ENCODE measurements around the gene FARSA.
"Not testable (repeated sequence)": the region's sequence is repeated elsewhere in the genome, so short reads cannot be mapped to it uniquely, and the experiment has no call there.

The FARSA gene

DNA sequence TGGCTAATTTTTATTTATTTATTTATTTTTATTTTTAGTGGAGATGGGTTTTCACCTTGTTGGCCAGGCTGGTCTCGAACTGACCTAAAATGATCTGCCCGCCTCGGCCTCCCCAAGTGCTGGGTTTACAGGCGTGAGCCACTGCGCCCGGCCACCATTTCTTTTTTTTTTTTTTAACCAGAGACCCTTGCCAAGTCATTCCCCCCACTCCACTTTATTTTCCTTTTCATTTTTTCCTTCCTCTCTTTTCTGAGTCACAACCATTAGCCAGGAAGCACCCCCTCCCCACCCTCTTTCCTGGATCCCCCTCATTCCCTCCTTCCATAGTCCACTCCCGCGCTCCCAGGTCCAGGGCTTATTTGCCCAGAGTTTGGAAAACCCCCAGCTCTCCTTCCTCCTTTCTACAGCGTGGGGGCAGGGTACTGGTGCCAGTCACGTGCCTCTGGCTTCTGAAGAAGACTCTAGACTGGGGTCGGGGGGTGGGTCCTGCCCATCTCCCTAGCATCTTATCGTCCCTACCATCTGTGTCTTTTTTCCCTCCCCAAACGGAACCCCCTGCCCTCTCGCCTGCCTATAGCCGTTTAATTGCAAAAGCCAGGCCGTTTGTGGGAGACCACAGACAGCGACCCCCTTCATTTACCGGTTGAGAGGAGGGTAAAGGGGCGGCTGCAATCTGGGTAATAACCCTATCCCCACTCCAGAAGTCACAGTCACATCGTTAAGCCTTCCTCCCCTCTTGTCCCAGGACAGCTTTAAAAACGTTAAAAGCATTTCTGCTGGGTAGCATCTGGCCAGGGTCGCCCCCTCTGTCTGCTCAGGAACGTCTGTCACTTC is 3.8 kb upstream of the FARSA start:
- no peak for DNase-seq

DNA sequence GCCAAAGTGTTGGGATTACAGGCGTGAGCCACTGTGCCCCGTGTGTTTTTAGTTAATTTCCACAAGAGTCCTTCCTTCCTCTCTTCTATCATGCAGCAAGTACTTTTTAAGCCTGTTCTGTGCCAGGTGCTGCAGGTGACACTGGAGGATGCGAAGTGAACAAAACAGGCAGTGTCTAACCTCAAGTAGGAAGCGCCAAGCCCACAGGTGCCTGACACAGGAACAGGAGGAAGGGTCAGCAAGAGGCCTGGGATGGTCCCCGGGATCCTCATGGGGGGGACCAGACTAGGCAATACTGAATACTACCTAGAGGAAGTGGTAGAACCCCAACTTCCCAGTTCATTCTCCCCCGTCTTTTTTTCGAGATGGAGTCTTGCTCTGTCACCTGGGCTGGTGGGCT is 3.1 kb upstream of the FARSA start:
- no peak for DNase-seq

DNA sequence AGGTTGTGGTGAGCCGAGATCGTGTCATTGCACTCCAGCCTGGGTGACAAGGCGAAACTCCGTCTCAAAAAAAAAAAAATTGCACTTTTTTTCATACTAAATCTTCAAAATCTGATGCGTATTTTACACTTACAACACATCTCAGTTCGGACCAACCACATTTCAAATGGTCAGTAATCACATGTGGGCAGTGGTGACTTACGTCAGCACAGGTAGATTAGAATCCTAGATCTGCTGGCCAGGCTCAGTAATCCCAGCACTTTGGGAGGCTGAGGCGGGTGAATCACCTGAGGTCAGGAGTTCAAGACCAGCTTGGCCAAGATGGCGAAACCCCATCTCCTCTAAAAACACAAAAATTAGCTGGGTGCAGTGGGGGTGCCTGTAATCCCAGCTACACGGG is 1.6 kb upstream of the FARSA start:
- DNase-seq = no peak

GRCh38 chr19:12932392-12933286 is 872 bp downstream of the FARSA start:
- DNase-seq = no peak

DNA sequence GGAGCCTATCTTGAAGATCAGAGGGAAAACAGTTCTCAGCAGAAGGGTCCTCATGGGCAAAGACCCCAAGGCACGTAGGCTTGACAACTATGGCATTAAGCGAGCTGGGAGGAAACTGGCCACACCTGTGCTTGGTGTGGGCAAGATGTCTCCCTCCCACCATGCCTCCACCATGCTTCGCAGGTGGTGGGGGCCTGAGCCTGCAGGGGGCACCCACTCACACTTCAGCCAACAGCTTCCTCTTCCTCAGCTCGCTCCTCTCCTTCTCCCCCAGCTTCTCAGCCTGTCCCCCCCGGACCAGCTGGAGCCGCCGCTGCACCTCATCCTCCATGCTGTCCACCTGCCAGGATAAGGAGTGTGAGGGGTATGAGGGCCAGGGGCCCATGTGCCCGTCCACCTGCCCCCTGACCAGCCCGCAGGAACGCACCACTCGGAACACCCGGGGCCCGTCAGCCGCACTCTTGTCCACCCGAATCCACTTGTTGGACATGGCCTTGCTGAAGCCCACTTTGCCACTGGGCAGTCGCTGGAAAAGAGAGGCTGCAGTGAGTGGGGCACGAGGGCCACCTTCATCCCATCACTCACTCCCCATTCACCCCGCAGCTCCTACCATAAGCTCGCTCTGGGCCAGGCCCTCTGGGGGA is 3.4 kb downstream of the FARSA start:
- DNase-seq = no peak

DNA sequence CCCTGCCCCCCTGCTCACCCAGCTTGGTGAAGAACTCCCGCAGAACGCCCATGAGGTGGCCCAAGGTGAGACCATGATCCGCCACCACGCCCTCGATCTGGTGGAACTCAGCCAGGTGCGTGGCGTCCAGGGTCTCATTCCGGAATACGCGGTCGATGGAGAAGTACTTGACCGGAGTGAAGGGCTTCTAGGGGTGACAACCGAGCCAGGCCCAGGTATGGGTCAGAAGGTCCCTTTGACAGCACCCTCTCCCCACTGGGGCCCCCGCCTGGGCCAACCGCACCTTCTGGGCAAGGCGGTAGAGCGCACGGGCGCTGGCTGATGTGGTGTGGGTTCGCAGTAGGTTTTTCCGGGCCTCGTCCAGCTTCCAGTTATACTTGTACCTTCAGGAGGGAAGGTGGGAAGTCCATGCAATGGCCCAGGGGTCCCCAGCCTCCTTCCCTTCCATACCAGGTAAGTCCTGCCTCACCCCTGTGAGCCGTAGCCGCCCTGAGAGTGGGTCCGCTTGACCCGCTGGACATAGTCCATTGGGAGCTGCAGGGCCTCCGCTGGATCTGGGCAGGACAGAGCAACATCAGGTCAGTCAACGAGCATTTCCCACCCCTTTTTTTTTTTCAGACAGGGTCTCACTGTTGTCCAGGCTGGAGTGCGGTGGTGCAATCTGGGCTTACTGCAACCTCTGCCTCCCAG is 8.7 kb downstream of the FARSA start:
- DNase-seq = no peak

DNA sequence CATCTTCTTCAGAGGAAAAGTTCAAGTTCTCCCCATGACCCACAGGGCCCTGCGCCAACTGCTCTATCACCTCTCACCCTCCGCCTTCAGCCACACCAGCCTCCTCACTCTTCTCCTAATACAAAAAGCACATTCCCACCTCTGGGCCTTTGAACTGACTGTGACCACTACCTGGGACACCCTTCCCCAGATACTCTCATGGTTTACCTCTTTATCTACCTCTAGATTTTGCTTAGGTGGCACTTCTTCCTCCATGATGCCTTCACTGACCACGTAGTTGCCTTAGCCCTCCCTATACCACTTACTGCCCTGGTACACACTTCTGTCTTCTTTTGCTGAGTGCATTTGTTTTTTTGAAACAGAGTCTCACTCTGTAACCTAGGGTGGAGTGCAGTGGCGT is 10.6 kb downstream of the FARSA start:
- no peak for DNase-seq

DNA sequence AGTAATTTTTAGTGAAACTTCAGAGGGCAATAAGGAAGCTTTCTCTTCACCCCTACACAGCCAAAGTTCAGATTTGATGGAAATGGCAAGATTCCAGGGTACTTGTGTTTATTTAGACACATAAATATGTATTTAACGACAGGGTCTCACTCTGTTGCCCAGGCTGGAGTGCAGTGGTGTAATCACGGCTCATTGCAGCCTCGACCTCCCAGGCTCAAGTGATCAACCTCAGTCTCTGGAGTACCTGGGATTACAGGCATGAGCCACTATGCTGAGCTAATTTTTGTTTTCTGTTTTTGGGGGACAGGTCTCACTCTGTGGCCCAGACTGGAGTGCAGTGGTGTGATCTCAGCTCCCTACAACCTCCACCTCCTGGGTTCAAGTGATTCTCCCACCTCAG is 12.5 kb downstream of the FARSA start:
- no peak for DNase-seq

- DNase-seq = no peak
Measured at GRCh38 chr19:12918253-12918652, 15.3 kb downstream of the FARSA start.

DNA sequence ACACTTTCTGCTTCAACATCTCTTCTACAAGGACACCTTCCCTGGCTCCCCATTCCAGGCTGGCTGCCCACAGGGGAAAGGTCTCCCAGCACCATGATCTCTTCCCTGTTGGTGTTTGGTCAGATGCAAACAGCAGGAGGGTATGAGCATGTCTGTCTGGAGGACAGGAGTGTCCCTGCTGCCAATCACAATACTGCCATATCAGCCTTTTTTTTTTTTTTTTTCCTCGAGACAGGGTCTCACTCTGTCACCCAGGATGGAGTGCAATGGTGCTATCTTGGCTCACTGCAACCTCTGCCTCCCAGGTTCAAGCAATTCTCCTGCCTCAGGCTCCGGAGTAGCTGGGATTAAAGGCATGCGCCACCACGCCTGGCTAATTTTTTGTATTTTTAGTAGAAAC is 17.7 kb downstream of the FARSA start:
- DNase-seq = not testable (repeated sequence)

DNA sequence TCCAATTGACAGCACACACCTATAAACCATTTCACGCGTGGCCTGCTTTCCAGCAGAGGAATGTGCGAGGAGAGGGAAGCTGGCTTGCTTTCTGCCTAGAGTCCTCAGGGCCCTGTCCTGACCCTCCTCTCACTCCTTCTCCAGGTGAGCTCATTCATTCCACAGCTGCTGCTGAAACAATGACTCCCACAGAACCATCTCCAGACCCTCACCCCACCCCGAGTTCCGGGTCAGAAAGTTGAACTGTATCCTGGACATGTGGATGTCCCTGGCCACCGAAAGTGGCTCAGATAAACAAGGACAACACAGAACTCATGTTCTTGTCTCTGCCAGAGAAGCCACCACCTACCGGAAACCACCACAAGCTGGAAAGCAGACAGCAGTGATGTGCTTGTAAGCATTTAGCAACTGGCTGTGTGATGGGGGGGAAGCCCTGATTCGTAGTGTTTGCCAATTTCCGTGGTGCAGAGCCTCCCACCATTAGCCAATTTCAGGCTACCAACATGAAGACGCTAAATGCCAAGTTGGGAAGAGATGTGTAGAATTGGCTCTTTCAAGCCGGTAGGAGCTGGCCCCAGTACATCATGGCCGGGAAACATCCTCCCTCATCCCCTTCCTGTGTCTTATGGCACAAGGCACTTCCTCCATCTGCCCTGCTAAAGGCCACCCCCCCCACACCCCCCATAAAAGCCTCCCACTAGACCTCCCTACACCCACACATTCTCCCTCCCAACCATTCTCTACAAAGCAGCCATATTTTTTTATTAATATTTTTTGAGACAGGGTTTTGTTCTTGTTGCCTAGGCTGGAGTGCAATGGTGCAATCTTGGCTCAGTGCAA is 19.4 kb downstream of the FARSA start:
- DNase-seq = no peak

- no peak for DNase-seq
Measured at GRCh38 chr19:12913011-12913561, 20.4 kb downstream of the FARSA start.

DNA sequence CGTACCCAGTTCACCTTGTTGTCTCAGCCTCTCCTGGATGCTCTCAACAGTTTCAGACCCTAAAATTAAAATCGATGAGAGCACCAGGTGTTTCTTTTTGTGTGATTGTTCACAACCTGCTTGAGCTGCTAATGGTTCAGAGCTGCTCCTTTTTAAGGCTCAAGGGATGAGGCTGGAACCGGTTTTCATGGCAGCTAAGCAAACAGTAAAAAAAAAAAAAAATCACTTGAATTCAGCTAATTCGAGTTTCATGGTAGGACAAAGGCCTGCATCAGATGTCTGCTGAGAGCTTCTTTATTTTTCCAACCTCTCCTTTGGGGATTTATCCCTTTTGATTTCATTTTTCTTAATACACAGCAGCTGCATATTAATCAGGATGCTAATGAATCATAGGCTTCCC is 20.9 kb downstream of the FARSA start:
- no peak for DNase-seq

GRCh38 chr19:12907166-12907565 is 26.3 kb downstream of the FARSA start:
- no peak for DNase-seq

GRCh38 chr19:12899891-12900518 is 33.5 kb downstream of the FARSA start:
- DNase-seq = no peak

DNA sequence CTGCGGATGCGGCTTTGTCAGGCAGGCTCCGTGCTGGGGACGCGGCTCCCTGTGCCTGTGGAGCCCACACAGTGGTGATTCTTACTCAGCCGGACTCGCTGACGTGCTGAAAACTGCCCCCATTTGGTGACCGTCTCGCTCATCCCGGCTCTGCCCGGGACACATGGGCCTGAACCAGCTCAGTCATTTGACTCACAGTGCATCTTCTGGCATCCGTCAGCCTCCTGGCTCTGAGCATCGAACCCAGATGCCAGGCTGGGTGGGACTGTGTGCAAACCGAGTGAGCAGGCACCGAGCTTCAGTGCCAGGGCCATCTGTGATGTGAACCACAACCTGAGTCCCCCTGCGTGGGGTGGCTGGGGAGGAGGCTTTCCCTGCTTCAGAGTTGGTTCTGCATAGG is 37.1 kb downstream of the FARSA start:
- no peak for DNase-seq

DNA sequence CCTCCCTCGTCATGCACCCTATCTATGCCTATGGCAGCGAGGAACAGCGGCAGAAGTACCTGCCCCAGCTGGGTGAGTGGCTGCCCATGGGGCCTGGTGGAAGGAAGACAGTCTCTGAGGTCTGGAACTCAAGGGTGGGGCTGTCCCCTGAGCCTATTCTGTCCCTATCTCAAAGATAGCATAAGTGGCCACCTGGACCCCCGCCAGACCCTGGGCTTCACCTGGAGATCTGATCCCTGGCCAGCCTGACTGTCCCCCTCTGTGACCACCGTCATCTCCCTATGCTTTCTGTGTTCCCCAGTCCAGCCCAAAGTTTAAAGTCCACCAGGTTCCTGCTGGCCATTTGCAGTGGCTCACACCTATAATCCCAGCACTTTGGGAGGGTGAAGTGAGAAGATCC is 39.9 kb downstream of the FARSA start:
- DNase-seq = no peak

GRCh38 chr19:12891553-12892021 is 41.9 kb downstream of the FARSA start:
- DNase-seq = no peak

GRCh38 chr19:12890787-12891552 is 42.5 kb downstream of the FARSA start, which contains the start of gene GCDH:
GCDH (plus strand) TSS chr19:12891160; CDS start chr19:12891305, 145 bp downstream.
- DNase-seq = peak; percentile 87 to 91

DNA sequence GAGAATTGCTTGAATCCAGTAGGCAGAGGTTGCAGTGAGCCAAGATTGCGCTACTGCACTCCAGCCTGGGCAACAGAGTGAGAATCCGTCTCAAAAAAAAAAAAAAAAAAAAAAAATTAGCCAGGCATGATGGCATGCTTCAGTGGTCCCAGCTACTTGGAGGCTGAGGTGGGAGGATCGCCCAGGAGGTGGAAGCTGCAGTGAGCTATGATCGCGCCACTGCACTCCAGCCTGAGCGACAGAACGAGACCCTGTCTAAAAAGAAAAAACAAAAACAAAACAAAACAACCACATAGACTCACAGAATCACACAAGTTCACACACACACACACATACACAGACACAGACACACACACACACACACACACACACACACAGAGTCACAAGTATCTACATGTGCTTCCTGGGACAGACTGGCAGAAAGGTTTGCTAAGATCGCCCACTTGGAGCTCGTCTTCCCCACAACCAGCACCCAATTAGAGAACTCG is 43.2 kb downstream of the FARSA start:
- not testable (repeated sequence) for DNase-seq
